GM18526 (cell line): ENCODE measurements around the gene TWIST2.

ENCODE experiments used
- POLR2A ChIP-seq: IDR thresholded peaks from 3 replicates; pipeline ENCODE4 v1.6.1; 2011; ENCODE audit not compliant: insufficient read length; ENCODE audit errors: extremely low read depth

Gene TWIST2

GRCh38 chr2:238861766-238862315 lies 14.0 kb downstream of the TWIST2 start:
- no peak for TF ChIP-seq POLR2A

- no peak for TF ChIP-seq POLR2A
These were observed 14.8 kb downstream of the TWIST2 start for GRCh38 chr2:238862701-238863100.

GRCh38 chr2:238863231-238863630 lies 15.3 kb downstream of the TWIST2 start:
- TF ChIP-seq POLR2A = no peak

GRCh38 chr2:238863749-238864206 lies 15.9 kb downstream of the TWIST2 start:
- no peak for TF ChIP-seq POLR2A

GRCh38 chr2:238864207-238865014 lies 16.5 kb downstream of the TWIST2 start:
- no peak for TF ChIP-seq POLR2A

GRCh38 chr2:238865015-238865719 lies 17.3 kb downstream of the TWIST2 start:
- TF ChIP-seq POLR2A = no peak

- no peak for TF ChIP-seq POLR2A
These were observed 18.0 kb downstream of the TWIST2 start for GRCh38 chr2:238865744-238866355.

- TF ChIP-seq POLR2A = no peak
These were observed 18.9 kb downstream of the TWIST2 start for GRCh38 chr2:238866656-238867277.

GRCh38 chr2:238868067-238868524 lies 20.2 kb downstream of the TWIST2 start:
- TF ChIP-seq POLR2A = no peak

- no peak for TF ChIP-seq POLR2A
These were observed 20.9 kb downstream of the TWIST2 start for GRCh38 chr2:238868616-238869292.

GRCh38 chr2:238869293-238870124 lies 21.6 kb downstream of the TWIST2 start:
- TF ChIP-seq POLR2A = no peak

GRCh38 chr2:238870261-238870660 lies 22.4 kb downstream of the TWIST2 start:
- TF ChIP-seq POLR2A = no peak

GRCh38 chr2:238872026-238872425 lies 24.1 kb downstream of the TWIST2 start:
- no peak for TF ChIP-seq POLR2A

- TF ChIP-seq POLR2A = no peak
These were observed 24.9 kb downstream of the TWIST2 start for GRCh38 chr2:238872628-238873380.
